Activated naive CD4-positive, alpha-beta T cell treated with anti-CD3 and anti-CD28 coated beads, Interleukin-2, amount 10 ng/mL, durations not matched to agents 7 days and 5 days (primary cell): ENCODE data around the gene HIRA.

Experiments
- CTCF ChIA-PET: fragments of 350-600 bp; sonication (Branson Sonifier 250); formaldehyde crosslinking; loops from one replicate; lab custom pipeline; 2021; ENCODE audit warnings: antibody characterized with exemption; lab: Charles Lee
- DNase-seq: peaks from one replicate; pipeline ENCODE4 v3.0.0-alpha.2; 2020
- H3K27ac Mint-ChIP-seq: one replicate; pipeline ENCODE4 v1.8.0; 2021; ENCODE audit warnings: mild to moderate bottlenecking, moderate library complexity, mixed read lengths
- H3K27me3 Mint-ChIP-seq: one replicate; pipeline ENCODE4 v1.8.0; 2021; ENCODE audit warnings: mild to moderate bottlenecking, mixed read lengths
- H3K36me3 Mint-ChIP-seq: one replicate; pipeline ENCODE4 v1.8.0; 2021; ENCODE audit warnings: mixed read lengths
- H3K4me1 Mint-ChIP-seq: one replicate; pipeline ENCODE4 v1.8.0; 2021; ENCODE audit warnings: mixed read lengths
- H3K4me3 Mint-ChIP-seq: one replicate; pipeline ENCODE4 v1.8.0; 2021; ENCODE audit warnings: mild to moderate bottlenecking, moderate library complexity, mixed read lengths
- H3K9me3 Mint-ChIP-seq: one replicate; pipeline ENCODE4 v1.8.0; 2021; ENCODE audit warnings: mixed read lengths

Gene HIRA

DNA sequence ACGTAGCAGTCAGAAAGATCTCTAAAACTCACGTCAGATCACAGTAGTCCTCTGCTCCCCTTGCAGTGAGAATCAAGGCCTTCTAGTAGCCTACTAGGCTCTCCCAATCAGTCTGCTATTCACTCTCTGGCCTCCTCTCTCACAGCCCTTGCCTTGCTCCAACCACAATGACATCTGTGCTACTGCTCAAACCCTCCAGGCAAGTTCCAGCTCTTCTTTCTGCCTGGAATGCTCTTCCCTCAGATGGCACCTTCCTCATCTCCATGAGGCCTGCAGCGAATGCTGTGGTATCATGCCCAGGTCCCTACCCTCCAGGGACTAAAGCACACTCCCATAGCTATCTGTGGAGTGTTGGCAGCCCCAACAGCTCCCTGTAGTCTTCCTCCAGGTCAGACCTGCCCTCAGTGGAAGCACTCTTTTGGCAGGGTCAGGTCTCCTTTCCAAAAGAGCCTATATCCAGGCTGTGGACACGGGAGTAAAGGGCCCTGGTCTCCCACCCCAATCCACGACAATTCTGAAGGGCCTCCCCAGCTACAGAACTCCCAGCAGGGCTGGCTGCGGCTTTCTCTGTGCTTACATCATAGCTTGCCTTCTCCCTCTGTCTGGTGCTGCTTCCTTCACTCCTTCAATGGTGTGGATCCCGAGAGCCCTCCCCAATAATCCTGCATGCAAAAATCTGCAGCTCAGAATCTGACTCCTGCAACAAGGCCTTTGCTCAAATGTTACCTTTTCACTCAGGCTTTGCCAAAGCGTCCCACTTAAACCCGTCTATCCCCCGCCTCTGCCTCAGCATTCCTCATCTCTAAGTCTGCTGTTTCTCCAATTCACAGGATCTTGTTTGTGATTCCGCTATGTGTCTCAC lies 8.9 kb downstream of the HIRA start:
- Mint-ChIP-seq H3K36me3 (peaks cover 35% of the 10 kb centered on the region), H3K4me3 (no peak overlapping the region), H3K9me3 (no peaks in the 10 kb centered on the region), H3K27ac (peak overlapping the region; percentile 63), H3K4me1 (peaks cover 82% of the 10 kb centered on the region), H3K27me3 (no peaks in the 10 kb centered on the region)
- DNase-seq = no peak
- CTCF ChIA-PET = no interaction called here

GRCh38 chr22:19420321-19420720 lies 11.2 kb downstream of the HIRA start:
- Mint-ChIP-seq H3K36me3 (peaks cover 29% of the 10 kb centered on the region), H3K27me3 (no peaks in the 10 kb centered on the region), H3K27ac (peak overlapping the region; percentile 95), H3K4me3 (peak overlapping the region; percentile 8), H3K9me3 (no peaks in the 10 kb centered on the region), H3K4me1 (peaks cover 72% of the 10 kb centered on the region)
- CTCF ChIA-PET = interaction anchor here (0.6 kb wide), 2 partner anchors 25 to 29 kb away, joined by 3 read pairs; no protein-coding TSS in a partner anchor
- no peak for DNase-seq

GRCh38 chr22:19419464-19420178 lies 11.9 kb downstream of the HIRA start:
- peak; percentile 70 for DNase-seq
- Mint-ChIP-seq H3K36me3 (peaks cover 27% of the 10 kb centered on the region), H3K27ac (peak overlapping the region; percentile 95), H3K4me1 (peaks cover 65% of the 10 kb centered on the region), H3K4me3 (peak overlapping the region; percentile 14), H3K27me3 (no peaks in the 10 kb centered on the region), H3K9me3 (no peaks in the 10 kb centered on the region)
- CTCF ChIA-PET = interaction anchor here (0.6 kb wide), 1 partner anchor 26 kb away, joined by 3 read pairs; no protein-coding TSS in a partner anchor

DNA sequence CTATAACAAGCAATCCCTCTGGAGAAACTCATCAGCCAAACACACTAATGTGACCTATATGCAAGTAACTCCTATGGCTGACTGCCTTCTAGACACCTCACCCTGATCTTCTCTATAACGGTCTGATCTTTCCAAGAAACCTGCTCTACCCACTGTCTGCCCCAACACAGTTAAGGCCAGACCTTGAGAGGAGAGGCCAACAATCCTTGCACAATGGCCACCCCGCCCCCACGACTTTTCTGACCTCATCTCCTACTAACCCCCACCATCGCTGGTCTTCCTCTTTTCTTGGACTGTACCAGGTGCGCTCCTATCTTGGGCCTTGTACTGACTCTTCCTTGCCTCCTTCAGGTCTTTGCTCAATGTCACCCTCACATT lies 12.5 kb downstream of the HIRA start:
- CTCF ChIA-PET = no interaction called here
- peaks cover 61% of the 10 kb centered on the region for H3K4me1 Mint-ChIP-seq
- no peak for DNase-seq
- H3K27me3 Mint-ChIP-seq = no peaks in the 10 kb centered on the region
- no peak overlapping the region for H3K4me3 Mint-ChIP-seq
- H3K27ac Mint-ChIP-seq = peak overlapping the region; percentile 95
- H3K36me3 Mint-ChIP-seq = peaks cover 26% of the 10 kb centered on the region
- no peaks in the 10 kb centered on the region for H3K9me3 Mint-ChIP-seq

GRCh38 chr22:19412923-19413322 lies 18.6 kb downstream of the HIRA start:
- CTCF ChIA-PET = interaction anchor here (1.6 kb wide), 1 partner anchor 22 kb away, joined by 3 read pairs; no protein-coding TSS in a partner anchor
- no peak overlapping the region for H3K4me3 Mint-ChIP-seq
- H3K4me1 Mint-ChIP-seq = peaks cover 10% of the 10 kb centered on the region
- DNase-seq = no peak
- H3K27ac Mint-ChIP-seq = peak overlapping the region; percentile 0
- H3K9me3 Mint-ChIP-seq = no peaks in the 10 kb centered on the region
- peaks cover 23% of the 10 kb centered on the region for H3K36me3 Mint-ChIP-seq
- no peaks in the 10 kb centered on the region for H3K27me3 Mint-ChIP-seq

- no peaks in the 10 kb centered on the region for H3K27me3 Mint-ChIP-seq
- H3K4me3 Mint-ChIP-seq = no peak overlapping the region
- no peak for DNase-seq
- H3K4me1 Mint-ChIP-seq = peaks cover 7% of the 10 kb centered on the region
- peaks cover 25% of the 10 kb centered on the region for H3K36me3 Mint-ChIP-seq
- no peak overlapping the region for H3K27ac Mint-ChIP-seq
- CTCF ChIA-PET = no interaction called here
- H3K9me3 Mint-ChIP-seq = no peaks in the 10 kb centered on the region
Observed at GRCh38 chr22:19412478-19412877, 19.1 kb downstream of the HIRA start.

- Mint-ChIP-seq H3K4me1 (peaks cover 7% of the 10 kb centered on the region), H3K4me3 (no peak overlapping the region), H3K9me3 (no peaks in the 10 kb centered on the region), H3K27me3 (no peaks in the 10 kb centered on the region), H3K27ac (no peak overlapping the region), H3K36me3 (peaks cover 28% of the 10 kb centered on the region)
- DNase-seq = no peak
- CTCF ChIA-PET = no interaction called here
Observed at GRCh38 chr22:19411690-19412045, 19.9 kb downstream of the HIRA start.

GRCh38 chr22:19410941-19411689 lies 20.4 kb downstream of the HIRA start:
- H3K9me3 Mint-ChIP-seq = no peaks in the 10 kb centered on the region
- H3K36me3 Mint-ChIP-seq = peaks cover 30% of the 10 kb centered on the region
- H3K4me3 Mint-ChIP-seq = no peak overlapping the region
- CTCF ChIA-PET = interaction anchor here (1.3 kb wide), 1 partner anchor 18 kb away, joined by 3 read pairs; no protein-coding TSS in a partner anchor
- no peaks in the 10 kb centered on the region for H3K27me3 Mint-ChIP-seq
- no peak overlapping the region for H3K27ac Mint-ChIP-seq
- H3K4me1 Mint-ChIP-seq = peaks cover 7% of the 10 kb centered on the region
- DNase-seq = no peak

DNA sequence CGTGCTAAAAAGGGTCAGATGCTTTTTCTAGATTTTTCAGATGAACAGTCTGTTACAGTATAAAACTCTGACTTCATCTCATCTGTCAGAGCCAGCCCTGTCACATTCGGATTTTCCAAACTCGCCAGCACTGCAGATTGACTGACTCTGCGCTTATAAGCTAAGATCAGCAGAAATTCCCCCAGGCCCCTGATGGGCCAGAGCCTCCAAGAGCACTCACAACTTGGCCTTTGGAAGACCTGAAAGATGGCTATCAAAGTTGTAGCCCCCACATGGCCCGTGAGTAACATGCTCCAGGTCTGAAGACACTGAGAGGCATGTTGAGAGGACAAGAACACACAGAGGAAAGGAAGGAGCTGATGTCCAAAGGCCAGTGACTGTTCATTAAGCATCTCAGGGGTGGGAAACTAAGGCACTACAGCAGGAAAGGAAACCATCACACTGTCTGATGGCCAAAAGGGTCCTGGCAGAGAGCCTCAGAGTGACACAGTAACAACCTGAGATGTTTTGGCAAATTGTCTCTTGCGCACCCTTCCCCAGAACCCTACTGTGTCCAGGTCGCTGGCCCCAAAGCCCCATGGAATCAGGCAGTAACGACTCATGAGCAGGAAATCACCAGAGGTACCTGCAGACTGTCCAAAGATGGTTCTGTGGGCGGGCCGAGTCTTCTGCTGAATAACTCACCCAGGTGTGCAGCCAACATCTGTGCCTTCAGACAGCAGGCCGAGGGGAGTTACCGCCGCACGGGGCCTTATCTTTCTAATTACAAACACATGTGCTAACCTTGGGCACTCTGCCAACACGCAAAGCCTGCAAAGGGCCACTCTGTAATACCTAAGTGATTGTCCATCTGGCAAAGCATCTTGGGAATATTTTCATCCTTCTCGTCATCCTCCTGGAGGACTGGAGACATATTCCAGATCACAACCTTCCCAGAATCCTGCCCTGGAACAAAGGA lies 23.6 kb downstream of the HIRA start:
- peaks cover 46% of the 10 kb centered on the region for H3K36me3 Mint-ChIP-seq

DNA sequence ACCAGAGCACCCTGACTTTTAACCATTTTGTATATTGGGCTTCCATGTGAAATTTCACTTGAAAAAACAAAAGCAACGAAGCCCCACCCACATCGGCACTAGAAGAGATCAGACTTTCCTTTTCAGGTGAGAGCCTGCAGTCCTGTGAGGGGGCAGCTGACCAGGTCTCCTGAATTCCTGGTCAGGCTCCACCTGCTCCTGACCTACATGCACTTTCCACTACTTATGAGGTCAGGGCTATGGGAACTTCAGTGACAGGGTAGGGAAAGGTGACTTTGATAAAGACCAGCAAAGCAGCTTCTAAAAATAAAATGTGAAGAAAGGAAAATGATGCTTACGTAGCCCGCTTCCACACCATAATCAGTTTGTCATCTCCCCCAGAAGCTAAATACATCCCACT lies 24.7 kb downstream of the HIRA start:
- H3K27ac Mint-ChIP-seq = no peak overlapping the region
- DNase-seq = no peak
- no peaks in the 10 kb centered on the region for H3K27me3 Mint-ChIP-seq
- CTCF ChIA-PET = interaction anchor here (1.1 kb wide), 1 partner anchor 68 kb away, joined by 4 read pairs; no protein-coding TSS in a partner anchor
- H3K9me3 Mint-ChIP-seq = no peaks in the 10 kb centered on the region
- no peaks in the 10 kb centered on the region for H3K4me1 Mint-ChIP-seq
- no peak overlapping the region for H3K4me3 Mint-ChIP-seq
- H3K36me3 Mint-ChIP-seq = peaks cover 51% of the 10 kb centered on the region

More for the DNA sequence above, 23.6 kb downstream of the HIRA start:
- Mint-ChIP-seq H3K9me3 (no peaks in the 10 kb centered on the region), H3K27ac (no peak overlapping the region), H3K27me3 (no peaks in the 10 kb centered on the region), H3K4me1 (peaks cover 3% of the 10 kb centered on the region), H3K4me3 (no peak overlapping the region)
- no peak for DNase-seq
- CTCF ChIA-PET = interaction anchor here (0.8 kb wide), 1 partner anchor 222 kb away, joined by 3 read pairs; no protein-coding TSS in a partner anchor

DNA sequence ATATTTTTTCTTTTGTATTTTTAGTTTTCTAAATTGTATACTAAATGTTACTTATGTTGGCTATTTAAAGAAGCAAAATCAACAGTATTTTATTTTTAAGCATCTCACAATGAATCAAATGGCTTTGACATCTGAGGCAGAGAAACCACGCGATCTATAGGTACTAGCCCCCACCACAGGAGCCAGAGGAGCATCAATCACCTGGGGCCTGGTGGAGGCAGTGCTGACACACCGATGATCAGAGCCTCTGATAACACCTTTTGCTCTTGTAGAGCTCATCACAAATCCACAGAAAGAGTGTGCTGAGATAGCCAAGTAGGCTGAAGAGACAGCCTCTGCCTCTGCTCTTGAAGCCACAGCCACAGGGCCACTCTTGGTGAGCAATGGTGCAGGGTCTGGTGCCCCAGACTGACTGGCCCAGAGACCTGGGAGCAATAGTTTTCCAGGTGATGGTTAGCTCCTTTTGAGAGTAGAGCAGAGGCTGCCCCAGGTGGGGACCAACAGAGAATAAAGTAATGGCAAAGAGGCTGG lies 25.2 kb downstream of the HIRA start:
- Mint-ChIP-seq H3K9me3 (no peaks in the 10 kb centered on the region), H3K27me3 (no peaks in the 10 kb centered on the region), H3K27ac (peak overlapping the region; percentile 11), H3K4me1 (no peaks in the 10 kb centered on the region), H3K36me3 (peaks cover 55% of the 10 kb centered on the region), H3K4me3 (no peak overlapping the region)
- CTCF ChIA-PET = interaction anchor here (1.1 kb wide), 1 partner anchor 68 kb away, joined by 4 read pairs; no protein-coding TSS in a partner anchor
- peak; percentile 26 for DNase-seq

DNA sequence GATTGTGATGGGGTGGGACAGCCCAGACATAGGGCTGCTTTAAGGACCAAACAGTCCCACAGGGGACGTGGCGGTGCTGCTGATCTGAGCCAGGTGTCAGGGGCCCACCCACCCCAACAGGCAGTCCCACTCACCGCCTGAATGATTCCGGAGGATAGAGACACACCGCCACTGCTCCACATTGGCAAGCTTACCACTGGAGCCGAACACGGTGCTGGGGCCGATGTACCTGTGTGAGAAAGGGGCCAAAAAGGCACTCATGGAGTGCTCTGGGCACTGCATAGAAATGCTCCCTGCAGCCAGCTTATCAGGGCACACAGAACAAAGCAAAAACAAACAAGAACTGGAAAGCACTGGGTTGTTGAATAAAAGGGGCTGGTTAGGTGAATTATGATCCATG lies 25.9 kb downstream of the HIRA start:
- DNase-seq = no peak
- peaks cover 62% of the 10 kb centered on the region for H3K36me3 Mint-ChIP-seq
- no peak overlapping the region for H3K27ac Mint-ChIP-seq
- no peaks in the 10 kb centered on the region for H3K4me1 Mint-ChIP-seq
- CTCF ChIA-PET = interaction anchor here (1.1 kb wide), 1 partner anchor 69 kb away, joined by 4 read pairs; no protein-coding TSS in a partner anchor
- no peaks in the 10 kb centered on the region for H3K27me3 Mint-ChIP-seq
- H3K4me3 Mint-ChIP-seq = no peak overlapping the region
- H3K9me3 Mint-ChIP-seq = no peaks in the 10 kb centered on the region

- CTCF ChIA-PET = no interaction called here
Observed at GRCh38 chr22:19405133-19405532, 26.4 kb downstream of the HIRA start.

More at GRCh38 chr22:19405133-19405532, 26.4 kb downstream of the HIRA start:
- Mint-ChIP-seq H3K36me3 (peaks cover 62% of the 10 kb centered on the region), H3K27ac (no peak overlapping the region), H3K27me3 (no peaks in the 10 kb centered on the region), H3K9me3 (no peaks in the 10 kb centered on the region), H3K4me1 (no peaks in the 10 kb centered on the region), H3K4me3 (no peak overlapping the region)
- no peak for DNase-seq
